ENCODE measurements around the gene JPT1.
"Not testable (repeated sequence)": the region's sequence is repeated elsewhere in the genome, so short reads cannot be mapped to it uniquely, and the experiment has no call there.

The JPT1 gene

GRCh38 chr17:75154195-75155106 is at the start of gene JPT1:
Gene JPT1 (minus strand): TSS chr17:75154512. CDS start chr17:75154397, 115 bp downstream.
- DNase-seq: peak; percentile 100

GRCh38 chr17:75199886-75200618 is 45.7 kb upstream of the JPT1 start:
- no peak for DNase-seq

GRCh38 chr17:75194879-75195278 is 40.6 kb upstream of the JPT1 start:
- DNase-seq: peak; percentile 37

- peak; percentile 77 for DNase-seq
These were observed 37.3 kb upstream of the JPT1 start for GRCh38 chr17:75191584-75191983.

- no peak for DNase-seq
These were observed 34.3 kb upstream of the JPT1 start for GRCh38 chr17:75188614-75189013.

GRCh38 chr17:75183999-75184884 is 29.9 kb upstream of the JPT1 start:
- no peak for DNase-seq

- peak; percentile 99 for DNase-seq
These were observed 28.5 kb upstream of the JPT1 start, which contains the start of gene SUMO2 for GRCh38 chr17:75182569-75183436. Gene SUMO2 (minus strand): TSS chr17:75182959. CDS start chr17:75182834, 125 bp downstream.

- no peak for DNase-seq
These were observed 27.9 kb upstream of the JPT1 start for GRCh38 chr17:75182319-75182568.

- DNase-seq: peak; percentile 44
These were observed 27.5 kb upstream of the JPT1 start for GRCh38 chr17:75181608-75182318.

- DNase-seq: no peak
These were observed 26.8 kb upstream of the JPT1 start for GRCh38 chr17:75181110-75181509.

GRCh38 chr17:75178453-75178852 is 24.1 kb upstream of the JPT1 start:
- DNase-seq: no peak

GRCh38 chr17:75176625-75177024 is 22.3 kb upstream of the JPT1 start:
- DNase-seq: no peak

GRCh38 chr17:75174996-75175395 is 20.7 kb upstream of the JPT1 start:
- no peak for DNase-seq

GRCh38 chr17:75173526-75173925 is 19.2 kb upstream of the JPT1 start:
- DNase-seq: no peak

GRCh38 chr17:75168998-75169397 is 14.7 kb upstream of the JPT1 start:
- DNase-seq: no peak

- DNase-seq: not testable (repeated sequence)
These were observed 10.3 kb upstream of the JPT1 start for GRCh38 chr17:75164606-75165005.

- no peak for DNase-seq
These were observed 8.8 kb upstream of the JPT1 start for GRCh38 chr17:75163074-75163473.

GRCh38 chr17:75160211-75160610 is 5.9 kb upstream of the JPT1 start:
- DNase-seq: no peak

- DNase-seq: peak; percentile 37
These were observed 5.1 kb upstream of the JPT1 start for GRCh38 chr17:75159196-75160031.

- DNase-seq: not testable (repeated sequence)
These were observed 4.2 kb upstream of the JPT1 start for GRCh38 chr17:75158480-75158879.

All from DMS53 (cell line).